ENCODE results near the gene DCAF17.

Gene DCAF17

DNA sequence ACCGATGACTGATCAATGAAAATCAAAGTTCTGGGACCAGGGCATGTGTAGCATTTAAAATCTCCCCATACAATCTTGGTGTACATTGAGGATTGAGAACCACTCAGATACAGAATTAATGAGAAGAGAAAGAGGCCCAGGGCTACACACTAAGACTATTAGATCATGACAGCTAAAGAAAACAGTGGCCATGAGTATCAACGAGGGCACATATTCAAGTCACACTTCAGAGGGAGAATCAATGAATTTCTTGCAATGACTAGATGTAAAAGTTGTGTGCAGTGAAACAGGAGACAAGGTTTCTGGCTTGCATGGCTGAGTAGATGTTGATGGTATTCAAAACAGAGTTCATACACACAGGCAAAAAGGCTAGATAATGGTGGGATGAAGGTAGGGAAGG lies 29.3 kb upstream of the DCAF17 start:
- TF ChIP-seq, protein P1, sequence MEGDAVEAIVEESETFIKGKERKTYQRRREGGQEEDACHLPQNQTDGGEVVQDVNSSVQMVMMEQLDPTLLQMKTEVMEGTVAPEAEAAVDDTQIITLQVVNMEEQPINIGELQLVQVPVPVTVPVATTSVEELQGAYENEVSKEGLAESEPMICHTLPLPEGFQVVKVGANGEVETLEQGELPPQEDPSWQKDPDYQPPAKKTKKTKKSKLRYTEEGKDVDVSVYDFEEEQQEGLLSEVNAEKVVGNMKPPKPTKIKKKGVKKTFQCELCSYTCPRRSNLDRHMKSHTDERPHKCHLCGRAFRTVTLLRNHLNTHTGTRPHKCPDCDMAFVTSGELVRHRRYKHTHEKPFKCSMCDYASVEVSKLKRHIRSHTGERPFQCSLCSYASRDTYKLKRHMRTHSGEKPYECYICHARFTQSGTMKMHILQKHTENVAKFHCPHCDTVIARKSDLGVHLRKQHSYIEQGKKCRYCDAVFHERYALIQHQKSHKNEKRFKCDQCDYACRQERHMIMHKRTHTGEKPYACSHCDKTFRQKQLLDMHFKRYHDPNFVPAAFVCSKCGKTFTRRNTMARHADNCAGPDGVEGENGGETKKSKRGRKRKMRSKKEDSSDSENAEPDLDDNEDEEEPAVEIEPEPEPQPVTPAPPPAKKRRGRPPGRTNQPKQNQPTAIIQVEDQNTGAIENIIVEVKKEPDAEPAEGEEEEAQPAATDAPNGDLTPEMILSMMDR (IDR thresholded peaks at IDR 0.05), result no peak

DNA sequence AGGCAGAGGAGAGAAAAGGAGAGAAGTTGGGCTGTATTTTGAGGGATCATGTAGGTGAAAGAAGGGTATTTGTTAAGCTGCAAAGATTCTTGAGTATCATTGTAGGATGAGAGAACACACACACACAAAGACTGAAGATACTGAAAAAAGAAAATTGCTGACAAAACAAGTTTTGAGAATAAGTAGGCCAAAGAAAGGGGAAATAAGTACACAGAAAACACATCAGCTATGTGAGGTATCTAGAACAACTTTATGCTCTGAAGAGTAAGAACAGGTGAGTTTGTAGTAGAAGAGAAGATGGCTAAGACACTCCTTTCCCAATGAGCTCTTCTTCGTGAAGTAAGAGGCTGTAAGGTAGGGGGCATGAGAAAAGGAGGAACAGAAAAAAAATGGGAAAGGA lies 28.5 kb upstream of the DCAF17 start:
- TF ChIP-seq, protein P1 (IDR thresholded peaks at IDR 0.05), result no peak

DNA sequence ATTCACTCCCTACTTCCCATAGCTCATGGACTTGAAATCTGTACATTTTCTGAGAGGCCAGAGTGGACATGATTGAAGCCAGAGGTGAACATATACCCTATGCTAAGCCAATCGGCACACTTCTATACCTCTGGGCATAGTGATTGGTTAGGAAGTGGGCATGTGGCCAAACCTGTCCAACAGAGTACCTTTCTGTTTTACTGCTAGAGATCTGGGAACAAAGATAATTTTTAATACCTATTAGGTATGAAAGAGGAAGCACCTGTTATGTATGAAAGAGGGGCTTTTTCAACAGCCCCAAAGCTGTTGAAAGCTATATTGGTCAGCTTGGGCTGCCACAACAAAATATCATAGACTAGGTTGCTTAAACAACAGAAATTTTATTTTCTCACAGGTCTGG lies 28.0 kb upstream of the DCAF17 start:
- TF ChIP-seq, protein P1 (IDR thresholded peaks at IDR 0.05), result no peak

DNA sequence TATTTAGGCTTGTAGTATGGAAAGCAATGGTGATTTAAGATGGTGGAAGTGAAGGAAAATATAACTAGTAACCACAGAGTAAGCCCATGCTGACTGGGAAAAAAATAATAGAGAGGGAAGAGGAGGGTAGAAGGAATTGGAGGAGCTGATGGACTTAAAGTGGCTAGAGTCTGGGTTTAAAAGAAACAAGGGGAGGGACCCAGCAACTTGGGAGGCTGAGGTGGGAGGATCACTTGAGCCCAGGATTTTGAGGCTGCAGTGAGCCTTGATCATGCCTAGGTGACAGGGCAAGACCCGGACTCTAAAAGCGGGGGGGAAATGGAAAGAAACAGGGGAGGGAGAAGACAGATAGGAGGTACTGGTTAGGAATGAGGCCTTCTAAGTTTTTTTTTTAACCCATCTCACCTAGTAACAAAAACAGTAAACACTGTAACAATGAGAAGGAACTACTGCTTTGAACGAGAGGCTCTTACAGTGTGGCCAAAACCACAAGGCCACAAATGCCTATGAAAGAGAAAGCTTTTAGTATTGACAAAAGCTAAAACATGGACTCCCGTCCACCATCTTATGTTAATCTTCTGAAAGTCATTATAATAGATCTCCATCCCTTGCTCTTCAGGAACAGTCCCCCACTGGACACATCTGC lies 26.9 kb upstream of the DCAF17 start:
- TF ChIP-seq, protein P1 (IDR thresholded peaks at IDR 0.05), result no peak

DNA sequence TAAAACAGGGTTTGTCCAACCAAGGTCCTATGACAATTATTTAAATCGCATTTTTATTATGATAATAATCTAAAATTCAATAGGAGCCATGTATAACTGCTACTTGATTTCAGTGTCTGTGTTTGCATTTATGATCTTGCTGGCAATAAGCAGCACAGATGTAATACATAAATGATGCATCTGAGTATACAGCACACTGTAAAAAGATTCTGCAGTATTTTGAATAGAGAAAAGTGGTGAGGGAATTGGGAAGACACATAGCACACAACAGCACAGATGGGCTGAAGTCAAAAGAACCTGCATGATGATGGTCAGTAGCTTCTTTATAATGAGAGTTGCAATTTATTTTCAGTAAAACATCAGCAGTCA lies 26.4 kb upstream of the DCAF17 start:
- TF ChIP-seq, protein P1 (IDR thresholded peaks at IDR 0.05), result no peak

DNA sequence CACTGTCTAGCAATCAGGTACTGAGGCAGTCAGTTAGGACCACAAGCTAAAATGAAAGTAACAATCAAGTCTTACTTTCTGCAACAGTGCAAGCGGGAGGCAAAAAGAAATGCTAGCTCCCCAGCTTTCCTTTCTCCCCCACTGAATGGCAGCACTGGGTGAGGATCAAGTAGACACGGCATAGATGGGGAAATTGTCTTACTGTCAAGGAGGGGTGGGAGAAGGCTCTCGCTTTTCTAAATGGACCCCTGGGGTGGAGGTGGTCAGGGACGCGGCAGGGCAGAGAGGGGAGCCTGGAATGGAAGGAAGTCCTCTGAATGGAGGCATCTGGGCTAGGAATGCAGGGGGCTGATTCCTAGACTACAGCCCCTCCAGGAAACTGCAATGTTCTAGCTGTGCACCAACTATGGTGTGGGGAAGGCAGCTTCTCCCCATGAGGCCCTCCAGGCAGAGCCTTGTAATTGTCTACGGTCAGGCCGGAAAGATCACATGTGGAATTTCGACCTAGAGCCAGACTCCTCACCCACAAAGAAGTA lies 24.5 kb upstream of the DCAF17 start:
- TF ChIP-seq, protein P1 (IDR thresholded peaks at IDR 0.05), result no peak

DNA sequence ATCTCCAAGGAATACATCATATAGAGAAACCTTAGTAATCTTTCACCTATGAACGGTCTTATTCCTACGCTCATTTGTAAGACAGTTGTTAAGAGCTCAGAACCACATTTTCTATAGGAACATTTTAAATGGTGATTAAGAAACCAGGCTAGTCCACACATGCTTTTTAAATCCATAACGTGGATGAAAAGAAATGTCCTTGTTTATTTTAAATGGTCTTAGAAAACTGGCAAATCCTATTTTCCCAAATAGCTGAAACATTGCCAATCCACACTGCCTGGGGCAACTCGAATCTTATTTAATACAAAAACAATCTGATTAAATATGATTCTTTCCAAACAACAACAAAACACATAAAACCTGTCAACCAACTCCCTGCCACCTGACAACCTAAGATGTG lies 23.9 kb upstream of the DCAF17 start:
- TF ChIP-seq, protein P1 (IDR thresholded peaks at IDR 0.05), result no peak

DNA sequence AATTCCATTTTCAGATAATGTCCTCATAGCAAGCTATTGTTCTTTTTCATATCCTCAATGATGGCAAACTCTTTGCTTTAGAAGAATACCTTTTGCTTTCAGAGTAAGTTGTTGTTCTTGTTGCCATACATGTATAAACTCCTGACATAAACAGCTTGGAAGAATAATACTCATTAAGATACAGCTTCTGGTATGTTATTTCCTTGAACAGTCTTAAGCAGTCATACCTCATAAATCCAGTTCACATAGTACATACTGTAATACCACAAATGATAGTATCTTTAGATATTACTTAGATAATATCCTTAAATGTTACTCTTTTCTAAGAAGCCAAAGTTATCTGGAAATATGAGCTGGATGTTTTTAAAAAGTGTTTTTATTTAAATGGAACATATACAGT lies 23.4 kb upstream of the DCAF17 start:
- TF ChIP-seq, protein P1 (IDR thresholded peaks at IDR 0.05), result no peak

Measured in LNCAP (cell line).